NCI-H2107 treated with DMSO at 0.1 percent for 48 hours (cell line): Measurements from ENCODE around the gene SNX15.
A peak's percentile ranks its signal among the peaks of the same experiment; 100 is the strongest.
"Not testable (repeated sequence)": the region's sequence is repeated elsewhere in the genome, so short reads cannot be mapped to it uniquely, and the experiment has no call there.

Experiments used
- DNase-seq: peaks from one replicate; lab custom pipeline; 2025; ENCODE audit not compliant: unreplicated experiment; lab: John Stamatoyannopoulos, UW

The SNX15 gene, protein sequence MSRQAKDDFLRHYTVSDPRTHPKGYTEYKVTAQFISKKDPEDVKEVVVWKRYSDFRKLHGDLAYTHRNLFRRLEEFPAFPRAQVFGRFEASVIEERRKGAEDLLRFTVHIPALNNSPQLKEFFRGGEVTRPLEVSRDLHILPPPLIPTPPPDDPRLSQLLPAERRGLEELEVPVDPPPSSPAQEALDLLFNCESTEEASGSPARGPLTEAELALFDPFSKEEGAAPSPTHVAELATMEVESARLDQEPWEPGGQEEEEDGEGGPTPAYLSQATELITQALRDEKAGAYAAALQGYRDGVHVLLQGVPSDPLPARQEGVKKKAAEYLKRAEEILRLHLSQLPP

DNA sequence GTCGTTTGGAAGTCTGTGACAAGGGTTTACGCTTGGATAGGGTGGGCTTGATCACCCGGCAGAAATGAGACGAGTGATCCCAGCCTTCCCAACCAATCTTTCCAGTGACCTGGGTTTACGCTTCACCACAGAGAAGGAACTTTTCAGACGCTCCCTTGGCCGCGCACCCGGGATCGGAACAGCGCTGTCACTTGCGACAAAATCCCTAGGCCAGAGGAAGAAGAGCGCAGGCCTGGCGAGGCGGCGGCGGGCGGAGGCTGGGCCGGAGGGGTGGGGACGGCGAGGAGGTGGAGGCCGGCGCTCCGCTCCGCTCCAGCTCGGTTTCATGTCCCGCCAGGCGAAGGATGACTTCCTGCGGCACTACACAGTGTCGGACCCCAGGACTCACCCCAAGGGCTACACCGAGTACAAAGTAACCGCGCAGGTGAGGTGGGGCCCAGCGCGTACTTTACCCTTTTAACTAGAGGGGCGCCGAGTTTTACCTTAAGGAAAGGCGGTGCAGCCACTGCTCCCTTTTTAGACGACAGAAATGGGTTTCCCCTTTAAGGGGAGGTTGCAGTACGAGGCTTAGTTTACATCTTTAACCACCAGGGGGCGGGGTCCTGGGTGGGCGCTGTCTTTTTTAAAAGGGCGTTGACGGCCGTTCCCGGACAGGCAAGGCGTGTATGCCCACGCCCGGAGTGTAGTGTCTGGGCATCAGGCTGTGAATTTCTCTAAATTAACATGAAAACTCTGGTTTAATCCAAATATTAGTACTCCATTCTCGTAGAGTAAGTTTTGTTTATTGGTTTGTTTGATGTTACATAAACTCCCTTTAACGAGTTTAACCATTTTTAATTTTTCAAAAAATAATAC lies at the start of gene SNX15:
SNX15 (plus strand) TSS at position 227 of the 855 bp plus-strand sequence; CDS start at position 326, 99 bp downstream.
- peak; percentile 95 for DNase-seq

- DNase-seq: not testable (repeated sequence)
Measured at GRCh38 chr11:64983339-64983738, 43.9 kb upstream of the SNX15 start.

DNA sequence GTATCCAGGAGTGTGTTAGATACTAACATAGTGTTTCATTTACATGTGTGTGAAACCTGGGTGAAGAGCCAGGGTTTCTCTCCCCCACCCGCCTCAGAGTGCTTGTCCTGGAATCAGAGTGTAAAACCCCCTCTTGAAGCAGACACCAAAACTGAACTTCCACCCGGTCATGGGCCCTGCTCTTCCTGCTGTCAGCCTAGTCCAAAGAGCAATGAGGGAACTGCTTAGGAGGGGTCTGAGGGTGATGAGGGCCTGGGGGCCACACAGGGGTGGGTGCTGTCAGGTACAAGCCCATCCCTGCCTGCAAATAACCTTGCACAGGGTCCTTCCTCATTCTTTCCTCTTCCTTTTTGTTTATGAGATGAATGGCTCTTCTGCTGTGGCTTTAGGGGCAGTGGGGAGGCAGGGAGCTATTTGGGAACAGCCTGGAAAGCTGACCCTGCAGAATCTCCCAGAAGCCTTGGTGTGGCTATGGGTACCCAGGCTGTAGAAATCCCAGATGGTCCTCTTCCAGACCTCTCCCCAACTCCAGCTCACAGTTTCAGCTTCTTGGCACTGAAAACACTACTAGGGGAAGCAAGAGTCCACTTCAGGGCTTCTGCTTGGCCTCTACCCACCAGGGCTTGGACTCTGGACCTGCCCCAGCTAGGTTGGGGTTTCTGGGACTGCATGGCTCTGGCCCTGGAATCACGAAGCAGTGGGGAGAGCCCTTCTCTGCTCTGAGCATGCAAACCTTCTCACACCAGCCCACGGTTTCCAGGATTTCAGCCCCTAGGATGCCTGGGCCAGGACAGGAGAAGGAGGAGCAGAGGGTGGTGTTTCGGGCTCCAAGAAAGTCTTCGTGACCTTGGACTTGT lies 39.0 kb upstream of the SNX15 start:
- DNase-seq: no peak

DNA sequence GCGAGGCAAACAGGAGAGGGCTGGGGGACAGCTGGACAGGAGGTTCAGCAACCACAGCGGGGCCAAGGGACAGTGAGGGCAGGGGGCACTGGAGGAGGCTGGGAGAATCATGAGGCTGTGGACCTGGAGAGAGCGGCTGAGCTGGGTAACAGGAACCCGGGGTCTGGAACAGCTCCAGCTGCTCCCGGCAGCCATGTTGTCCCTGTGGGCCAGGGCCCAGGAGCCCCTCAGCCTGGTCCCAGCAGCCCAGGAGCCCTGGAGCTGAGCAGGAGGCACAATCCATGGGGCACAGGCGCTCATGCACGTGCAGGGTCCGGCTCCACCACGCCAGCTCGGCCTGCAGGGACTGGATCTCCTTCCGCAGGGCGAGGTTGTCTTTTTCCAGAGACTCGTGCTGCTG lies 37.8 kb upstream of the SNX15 start:
- no peak for DNase-seq

GRCh38 chr11:64990222-64990923 lies 36.9 kb upstream of the SNX15 start:
- no peak for DNase-seq

DNA sequence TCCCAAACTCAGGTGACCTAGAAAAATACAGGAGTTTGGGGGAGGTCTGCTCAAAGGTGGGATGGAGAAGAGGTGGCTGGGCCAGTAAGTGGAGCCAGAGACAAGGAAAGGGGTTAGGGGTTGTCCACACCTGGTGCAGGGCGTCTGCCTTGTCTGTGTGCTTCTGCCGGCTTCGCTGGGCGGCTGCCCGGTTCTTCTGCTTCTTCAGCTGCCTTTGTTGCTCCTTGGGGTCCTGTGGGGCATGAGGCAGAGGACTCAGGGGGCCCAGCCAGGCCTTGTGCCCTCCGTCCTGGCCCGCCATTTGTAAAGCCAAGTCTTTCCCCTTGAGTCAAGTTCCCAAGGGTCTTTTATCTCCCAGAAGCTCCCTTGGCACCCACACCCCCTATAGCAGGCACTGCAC lies 32.9 kb upstream of the SNX15 start:
- no peak for DNase-seq

DNA sequence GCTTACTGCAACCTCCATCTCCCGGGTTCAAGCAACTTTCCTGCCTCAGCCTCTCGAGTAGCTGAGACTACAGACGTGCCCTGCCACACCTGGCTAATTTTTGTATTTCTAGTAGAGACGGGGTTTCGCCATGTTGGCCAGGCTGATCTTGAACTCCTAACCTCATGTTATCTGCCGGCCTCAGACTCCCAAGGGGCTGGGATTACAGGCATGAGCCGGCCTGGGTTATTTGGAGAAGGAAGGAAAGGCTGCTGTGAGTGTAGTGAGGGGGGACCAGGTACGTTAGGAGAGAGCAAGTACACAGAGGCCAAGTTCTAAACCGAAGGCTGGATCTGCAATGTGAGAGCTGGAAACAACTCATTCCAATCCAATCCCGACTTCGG lies 30.9 kb upstream of the SNX15 start:
- no peak for DNase-seq

GRCh38 chr11:64996710-64997380 lies 30.4 kb upstream of the SNX15 start, which contains the start of gene BATF2:
TSS of gene BATF2 (minus strand) at chr11:64996971. CDS start at chr11:64996914, 57 bp downstream.
- DNase-seq: peak; percentile 83

- no peak for DNase-seq
Measured at GRCh38 chr11:64998141-64998540, 29.1 kb upstream of the SNX15 start.

GRCh38 chr11:64998690-64999431 lies 28.4 kb upstream of the SNX15 start:
- DNase-seq: peak; percentile 63

DNA sequence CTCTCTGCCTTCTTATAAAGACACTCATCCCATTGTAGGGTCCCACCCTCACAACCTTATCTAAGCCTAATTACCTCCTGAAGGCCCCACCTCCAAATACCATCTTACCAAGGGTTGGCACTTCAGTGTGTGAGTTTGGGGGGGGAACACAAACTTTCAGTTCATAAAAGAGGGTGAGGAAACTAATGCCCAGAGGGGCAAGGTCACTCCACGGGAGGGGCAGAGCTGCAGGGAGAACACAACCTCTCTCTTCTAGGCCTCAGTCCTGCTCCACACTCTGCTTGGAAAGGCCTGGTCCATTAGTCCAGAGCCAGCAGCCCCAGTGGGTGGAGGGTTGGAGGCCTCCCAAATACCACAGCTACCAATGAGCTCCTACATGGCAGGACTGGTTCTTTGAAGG lies 27.8 kb upstream of the SNX15 start:
- no peak for DNase-seq

- no peak for DNase-seq
Measured at GRCh38 chr11:65002706-65003105, 24.5 kb upstream of the SNX15 start.

DNA sequence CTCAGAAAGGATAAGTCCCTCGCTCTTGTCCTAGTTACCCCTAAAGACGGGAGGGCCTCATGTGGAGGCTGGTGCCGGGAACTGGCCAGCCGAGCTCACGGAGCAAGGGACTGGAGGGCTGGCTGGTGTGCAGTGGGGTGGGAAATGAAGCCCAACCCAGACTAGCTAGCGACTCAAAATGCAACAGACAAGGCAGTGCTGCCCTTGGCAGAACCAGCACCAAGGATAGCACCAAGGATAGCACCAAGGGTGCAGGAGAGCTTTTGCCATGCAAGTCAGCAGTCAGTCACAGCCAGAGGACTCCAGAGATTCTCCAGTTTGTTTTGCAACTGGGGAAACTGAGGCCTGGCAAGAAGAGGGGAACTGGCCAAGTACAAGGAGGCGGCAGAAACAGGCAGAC lies 24.0 kb upstream of the SNX15 start:
- DNase-seq: no peak

DNA sequence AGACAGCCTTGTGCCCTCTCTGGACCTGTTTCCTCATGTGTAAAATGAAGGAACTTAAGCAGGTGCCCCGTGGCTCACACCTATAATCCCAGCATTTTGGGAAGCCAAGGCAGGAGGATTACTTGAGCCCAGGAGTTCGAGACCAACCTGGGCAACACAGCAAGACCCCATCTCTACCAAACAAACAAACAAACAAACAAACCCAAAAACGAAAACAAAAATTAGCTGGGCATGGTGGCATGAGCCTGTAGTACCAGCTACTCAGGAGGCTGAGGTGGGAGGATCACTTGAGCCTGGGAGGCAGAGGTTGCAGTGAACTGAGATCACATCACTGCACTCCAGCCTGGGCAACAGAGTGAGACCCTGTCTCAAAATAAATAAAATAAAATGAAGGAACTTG lies 23.3 kb upstream of the SNX15 start:
- not testable (repeated sequence) for DNase-seq

GRCh38 chr11:65008016-65008415 lies 19.2 kb upstream of the SNX15 start:
- no peak for DNase-seq

DNA sequence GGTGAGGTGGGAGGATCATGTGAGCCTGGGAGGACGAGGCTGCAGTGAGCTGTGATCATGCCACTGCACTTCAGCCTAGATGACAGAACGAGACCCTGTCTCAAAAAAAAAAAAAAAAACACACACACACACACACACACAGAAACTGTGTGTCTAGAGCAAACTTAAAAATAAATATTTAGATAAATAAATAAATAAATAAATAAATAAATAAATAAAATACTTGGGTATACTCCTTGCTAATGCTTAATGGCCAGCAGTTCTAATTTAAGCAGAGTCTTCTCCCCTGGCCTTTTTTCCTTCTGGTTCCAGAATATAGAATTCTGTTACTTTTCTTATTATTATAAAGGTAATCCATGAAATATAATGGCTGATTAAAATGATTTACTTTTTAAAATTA lies 18.4 kb upstream of the SNX15 start:
- DNase-seq: no peak

GRCh38 chr11:65013130-65013887 lies 13.9 kb upstream of the SNX15 start:
- peak; percentile 88 for DNase-seq

GRCh38 chr11:65013888-65014725 lies 13.1 kb upstream of the SNX15 start, which contains the start of gene ARL2:
TSS of gene ARL2 (plus strand) at chr11:65014160. CDS start at chr11:65014208, 48 bp downstream.
- peak; percentile 60 for DNase-seq
